Measurements from ENCODE around the gene HERPUD1. TPM values are rescaled to one million over a fixed set of nuclear protein-coding genes. Genes with fewer than 3 reads are reported as not detected.

The HERPUD1 gene
- polyA plus RNA-seq, 1 experiment, result 306 TPM

DNA sequence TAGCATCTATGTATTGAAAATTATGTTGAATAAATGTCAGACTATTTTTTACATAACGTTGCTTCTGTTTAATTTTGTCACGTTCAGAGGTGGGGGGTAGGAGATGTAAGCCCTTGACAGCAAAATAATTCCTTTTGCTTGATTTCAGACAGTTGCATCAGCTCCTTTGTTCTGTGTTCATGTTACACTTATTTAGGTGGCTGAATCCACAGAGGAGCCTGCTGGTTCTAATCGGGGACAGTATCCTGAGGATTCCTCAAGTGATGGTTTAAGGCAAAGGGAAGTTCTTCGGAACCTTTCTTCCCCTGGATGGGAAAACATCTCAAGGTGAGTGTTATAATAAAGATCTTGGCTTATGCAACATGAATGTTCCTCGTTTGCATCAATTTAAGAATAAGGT lies 4.5 kb downstream of the HERPUD1 start:
- TF ChIP-seq, protein P1, sequence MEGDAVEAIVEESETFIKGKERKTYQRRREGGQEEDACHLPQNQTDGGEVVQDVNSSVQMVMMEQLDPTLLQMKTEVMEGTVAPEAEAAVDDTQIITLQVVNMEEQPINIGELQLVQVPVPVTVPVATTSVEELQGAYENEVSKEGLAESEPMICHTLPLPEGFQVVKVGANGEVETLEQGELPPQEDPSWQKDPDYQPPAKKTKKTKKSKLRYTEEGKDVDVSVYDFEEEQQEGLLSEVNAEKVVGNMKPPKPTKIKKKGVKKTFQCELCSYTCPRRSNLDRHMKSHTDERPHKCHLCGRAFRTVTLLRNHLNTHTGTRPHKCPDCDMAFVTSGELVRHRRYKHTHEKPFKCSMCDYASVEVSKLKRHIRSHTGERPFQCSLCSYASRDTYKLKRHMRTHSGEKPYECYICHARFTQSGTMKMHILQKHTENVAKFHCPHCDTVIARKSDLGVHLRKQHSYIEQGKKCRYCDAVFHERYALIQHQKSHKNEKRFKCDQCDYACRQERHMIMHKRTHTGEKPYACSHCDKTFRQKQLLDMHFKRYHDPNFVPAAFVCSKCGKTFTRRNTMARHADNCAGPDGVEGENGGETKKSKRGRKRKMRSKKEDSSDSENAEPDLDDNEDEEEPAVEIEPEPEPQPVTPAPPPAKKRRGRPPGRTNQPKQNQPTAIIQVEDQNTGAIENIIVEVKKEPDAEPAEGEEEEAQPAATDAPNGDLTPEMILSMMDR (IDR thresholded peaks at IDR 0.05; ENCODE audit: insufficient read depth, low read depth, low read length), result no peak
- Histone ChIP-seq H3K27me3 (ENCODE audit: control insufficient read depth, insufficient read depth, low read length) (no peaks in the 10 kb centered on the region), H3K4me3 (ENCODE audit: low read depth, low read length) (no peak overlapping the region), H3K36me3 (ENCODE audit: control insufficient read depth, insufficient read depth, low read length) (peaks cover 25% of the 10 kb centered on the region)
- DNase-seq (ENCODE audit: low read depth), result no peak
- POLR2A ChIA-PET, result interaction anchor here (0.6 kb wide), 1 partner anchor 19 kb away, joined by 4 read pairs; no protein-coding TSS in a partner anchor
- CTCF ChIA-PET, result interaction anchor here (1.1 to 1.4 kb wide), 2 partner anchors 69 to 109 kb away, joined by 3 to 9 read pairs; no protein-coding TSS in a partner anchor

DNA sequence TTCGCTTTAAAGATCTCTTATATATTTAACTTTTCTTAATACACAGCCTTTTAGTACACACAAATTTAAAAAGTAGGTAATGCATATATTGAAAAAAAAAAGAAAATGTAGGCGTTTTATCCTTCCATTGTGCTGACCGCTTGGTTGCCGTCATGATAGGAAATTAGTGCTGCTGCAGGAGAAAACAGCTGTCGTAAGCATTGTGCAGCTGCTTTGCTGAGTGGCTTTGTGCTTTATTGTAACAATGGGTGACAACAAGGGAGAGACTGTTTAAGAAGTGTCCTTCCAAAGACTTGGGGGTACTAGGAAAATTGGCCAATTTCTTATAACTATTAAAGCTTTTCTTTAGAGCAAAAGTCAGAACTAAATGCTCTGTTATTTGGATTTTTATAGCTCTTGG lies 5.0 kb downstream of the HERPUD1 start:
- POLR2A ChIA-PET, result interaction anchor here (0.6 kb wide), 1 partner anchor 19 kb away, joined by 4 read pairs; no protein-coding TSS in a partner anchor
- CTCF ChIA-PET, result interaction anchor here (0.8 to 1.4 kb wide), 4 partner anchors 69 to 109 kb away, joined by 3 to 9 read pairs (median 4); no protein-coding TSS in a partner anchor
- Histone ChIP-seq H3K4me3 (ENCODE audit: low read depth, low read length) (no peak overlapping the region), H3K36me3 (ENCODE audit: control insufficient read depth, insufficient read depth, low read length) (peaks cover 28% of the 10 kb centered on the region), H3K27me3 (ENCODE audit: control insufficient read depth, insufficient read depth, low read length) (no peaks in the 10 kb centered on the region)
- DNase-seq (ENCODE audit: low read depth), result no peak
- TF ChIP-seq, protein P1 (IDR thresholded peaks at IDR 0.05; ENCODE audit: insufficient read depth, low read depth, low read length), result no peak

DNA sequence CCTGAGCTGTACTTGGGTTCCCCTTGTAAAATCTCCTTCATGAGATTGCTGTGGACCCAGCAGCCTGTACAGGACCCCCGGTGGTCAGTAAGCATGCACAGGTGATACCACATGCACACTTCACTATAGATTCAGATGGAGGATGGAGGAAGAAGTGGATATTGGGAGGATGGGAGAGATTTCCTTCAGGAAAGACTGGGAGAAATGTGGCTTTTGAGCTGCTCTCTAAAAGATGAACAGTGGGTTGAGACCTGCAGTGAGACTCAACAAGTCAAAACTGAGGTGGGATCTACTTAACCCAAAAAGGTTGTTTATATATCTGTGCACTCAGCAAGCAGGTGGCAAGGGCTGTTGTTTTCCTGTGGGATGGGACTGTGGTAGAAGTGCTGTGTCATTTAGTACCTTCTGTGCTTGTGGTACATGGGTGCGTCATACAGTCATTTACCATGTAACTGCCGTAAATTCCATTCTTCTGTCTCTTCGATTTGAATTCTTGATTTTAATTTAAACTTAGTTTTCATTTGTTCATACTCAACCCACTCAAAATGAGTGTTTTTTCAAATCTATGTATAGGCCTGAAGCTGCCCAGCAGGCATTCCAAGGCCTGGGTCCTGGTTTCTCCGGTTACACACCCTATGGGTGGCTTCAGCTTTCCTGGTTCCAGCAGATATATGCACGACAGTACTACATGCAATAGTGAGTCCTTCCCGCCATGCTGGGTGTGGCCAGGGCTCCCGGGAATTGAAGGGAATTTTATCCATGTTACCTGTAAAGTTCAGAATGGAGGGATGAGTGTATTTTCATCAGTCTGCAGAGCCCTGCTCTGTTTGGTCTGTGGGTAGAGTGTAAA lies 6.9 kb downstream of the HERPUD1 start:
- POLR2A ChIA-PET, result interaction anchor here (0.7 kb wide), 1 partner anchor 356 kb away, joined by 5 read pairs; no protein-coding TSS in a partner anchor
- no peak for DNase-seq (ENCODE audit: low read depth)
- CTCF ChIA-PET, result no interaction called here
- TF ChIP-seq, protein P1 (IDR thresholded peaks at IDR 0.05; ENCODE audit: insufficient read depth, low read depth, low read length), result no peak
- H3K36me3 ChIP-seq (ENCODE audit: control insufficient read depth, insufficient read depth, low read length), result peaks cover 39% of the 10 kb centered on the region
- no peaks in the 10 kb centered on the region for H3K27me3 ChIP-seq (ENCODE audit: control insufficient read depth, insufficient read depth, low read length)
- no peak overlapping the region for H3K4me3 ChIP-seq (ENCODE audit: low read depth, low read length)

DNA sequence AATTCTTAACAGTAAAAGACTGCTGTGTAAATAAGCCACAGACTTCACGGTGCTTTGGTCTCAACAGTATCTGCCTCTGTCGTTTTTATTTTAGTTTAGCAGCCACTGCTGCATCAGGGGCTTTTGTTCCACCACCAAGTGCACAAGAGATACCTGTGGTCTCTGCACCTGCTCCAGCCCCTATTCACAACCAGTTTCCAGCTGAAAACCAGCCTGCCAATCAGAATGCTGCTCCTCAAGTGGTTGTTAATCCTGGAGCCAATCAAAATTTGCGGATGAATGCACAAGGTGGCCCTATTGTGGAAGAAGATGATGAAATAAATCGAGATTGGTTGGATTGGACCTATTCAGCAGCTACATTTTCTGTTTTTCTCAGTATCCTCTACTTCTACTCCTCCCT lies 7.9 kb downstream of the HERPUD1 start:
- H3K4me3 ChIP-seq (ENCODE audit: low read depth, low read length), result no peak overlapping the region
- CTCF ChIA-PET, result no interaction called here
- TF ChIP-seq, protein P1 (IDR thresholded peaks at IDR 0.05; ENCODE audit: insufficient read depth, low read depth, low read length), result no peak

DNA sequence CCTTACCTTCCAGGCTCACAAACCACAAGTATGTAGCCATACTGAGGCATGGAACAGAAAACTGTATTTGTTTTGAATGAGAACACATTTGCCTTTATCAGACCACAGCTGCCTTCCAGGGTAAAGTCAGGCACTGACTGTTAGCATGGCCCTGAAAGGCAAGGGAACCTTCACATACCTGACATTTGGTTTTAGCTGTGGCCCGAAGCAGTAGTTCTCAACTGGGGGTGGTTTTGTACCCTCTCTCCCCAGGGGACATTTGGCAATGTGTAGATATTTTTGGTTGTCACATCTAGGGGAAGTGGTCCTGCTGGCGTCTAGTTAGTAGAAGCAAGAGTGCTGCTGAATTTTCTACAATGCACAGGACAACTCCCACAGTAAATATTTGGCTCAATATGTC lies 9.2 kb downstream of the HERPUD1 start:
- DNase-seq (ENCODE audit: low read depth), result no peak
- no peaks in the 10 kb centered on the region for H3K27me3 ChIP-seq (ENCODE audit: control insufficient read depth, insufficient read depth, low read length)
- TF ChIP-seq, protein P1 (IDR thresholded peaks at IDR 0.05; ENCODE audit: insufficient read depth, low read depth, low read length), result no peak
- ChIA-PET CTCF (interaction anchor here (1.0 to 2.2 kb wide), 7 partner anchors 10 to 148 kb away, joined by 3 to 6 read pairs (median 4); no protein-coding TSS in a partner anchor), POLR2A (no interaction called here)
- no peak overlapping the region for H3K4me3 ChIP-seq (ENCODE audit: low read depth, low read length)
- peaks cover 46% of the 10 kb centered on the region for H3K36me3 ChIP-seq (ENCODE audit: control insufficient read depth, insufficient read depth, low read length)

More for the DNA sequence above, 7.9 kb downstream of the HERPUD1 start:
- POLR2A ChIA-PET, result no interaction called here
- H3K27me3 ChIP-seq (ENCODE audit: control insufficient read depth, insufficient read depth, low read length), result no peaks in the 10 kb centered on the region
- DNase-seq (ENCODE audit: low read depth), result no peak
- peaks cover 41% of the 10 kb centered on the region for H3K36me3 ChIP-seq (ENCODE audit: control insufficient read depth, insufficient read depth, low read length)
